IMR-90 (cell line): Measurements from ENCODE around the gene CRYBB2. TPM values are rescaled to one million over a fixed set of nuclear protein-coding genes. Genes with fewer than 3 reads are reported as not detected.

ENCODE experiments used
- ATAC-seq: fragments of 200-7000 bp; cut with Tn5 transposase; 2 replicates; pipeline ENCODE4 v1.9.1; 2020; ENCODE audit warnings: low read depth, mild to moderate bottlenecking, moderate library complexity
- BruUV-seq: library from RNA; stranded (reverse); fragments of 400-500 nt; replicated peaks from 2 replicates; lab custom pipeline; 2021; lab: Mats Ljungman, UMichigan
- CTCF ChIA-PET: fragments of 300-600 bp; formaldehyde crosslinking; extraction: SDS; loops from one replicate; lab custom pipeline; 2021; ENCODE audit warnings: antibody characterized with exemption; lab: Yijun Ruan, JAX
- POLR2A ChIA-PET: fragments of 300-600 bp; sonication (Branson Sonifier 250); formaldehyde crosslinking; loops from one replicate; lab custom pipeline; 2022; ENCODE audit warnings: antibody characterized with exemption; ENCODE audit not compliant: unreplicated experiment; lab: Charles Lee
- DNase-seq: peaks from one replicate; pipeline ENCODE4 v3.0.0; 2013
- H2AFZ ChIP-seq: replicated peaks from 2 replicates; pipeline ENCODE3; 2013; ENCODE audit warnings: low read length, mild to moderate bottlenecking; ENCODE audit not compliant: poor library complexity
- H2AK5ac ChIP-seq: 2 replicates; pipeline ENCODE4 v1.6.1; 2013; ENCODE audit warnings: low read depth, low read length, inconsistent platforms
- H2AK9ac ChIP-seq: replicated peaks from 2 replicates; pipeline ENCODE3; 2013; ENCODE audit warnings: mild to moderate bottlenecking, low read depth, low read length, moderate library complexity; ENCODE audit not compliant: poor library complexity
- H2BK120ac ChIP-seq: 2 replicates; pipeline ENCODE4 v1.6.1; 2013; ENCODE audit warnings: low read depth, low read length, inconsistent platforms
- H2BK15ac ChIP-seq: 3 replicates; pipeline ENCODE4 v1.6.1; 2013; ENCODE audit warnings: low read depth, low read length, inconsistent platforms
- H2BK20ac ChIP-seq: 2 replicates; pipeline ENCODE4 v1.6.1; 2013; ENCODE audit warnings: low read depth, mild to moderate bottlenecking, inconsistent platforms, low read length, moderate library complexity
- H2BK5ac ChIP-seq: 2 replicates; pipeline ENCODE4 v1.6.1; 2013; ENCODE audit warnings: mild to moderate bottlenecking, low read depth, low read length, inconsistent platforms; ENCODE audit not compliant: poor library complexity, severe bottlenecking
- H3K14ac ChIP-seq: replicated peaks from 2 replicates; pipeline ENCODE4 v1.6.1; 2013; ENCODE audit warnings: low read depth, low read length, inconsistent platforms
- H3K18ac ChIP-seq: 2 replicates; pipeline ENCODE4 v1.6.1; 2013; ENCODE audit warnings: low read depth, low read length, control low read depth
- H3K23ac ChIP-seq: 2 replicates; pipeline ENCODE4 v1.6.1; 2013; ENCODE audit warnings: low read depth, low read length, inconsistent platforms
- H3K27ac ChIP-seq: 2 replicates; pipeline ENCODE4 v1.5.1; 2013; ENCODE audit warnings: mild to moderate bottlenecking, control low read depth, low read length; ENCODE audit not compliant: insufficient read depth
- H3K27me3 ChIP-seq: 2 replicates; pipeline ENCODE4 v1.6.1; 2013; ENCODE audit warnings: low read length; ENCODE audit not compliant: control insufficient read depth, insufficient read depth
- H3K36me3 ChIP-seq: 2 replicates; pipeline ENCODE4 v1.6.1; 2013; ENCODE audit warnings: low read length, mixed read lengths; ENCODE audit not compliant: control insufficient read depth, insufficient read depth
- H3K4ac ChIP-seq: 2 replicates; pipeline ENCODE4 v1.6.1; 2013; ENCODE audit warnings: low read depth, low read length, inconsistent platforms
- H3K4me1 ChIP-seq: 2 replicates; pipeline ENCODE4 v1.6.1; 2013; ENCODE audit warnings: low read length, mixed read lengths; ENCODE audit not compliant: control insufficient read depth, insufficient read depth
- H3K4me2 ChIP-seq: 2 replicates; pipeline ENCODE4 v1.6.1; 2013; ENCODE audit warnings: low read depth, mild to moderate bottlenecking, control low read depth, low read length, moderate library complexity
- H3K4me3 ChIP-seq: 2 replicates; pipeline ENCODE4 v1.5.1; 2013; ENCODE audit warnings: low read depth, mild to moderate bottlenecking, control low read depth, low read length, moderate library complexity; ENCODE audit not compliant: insufficient read depth
- H3K56ac ChIP-seq: 2 replicates; pipeline ENCODE4 v1.6.1; 2013; ENCODE audit warnings: low read length, inconsistent platforms; ENCODE audit not compliant: insufficient read depth; ENCODE audit errors: extremely low read depth
- H3K79me1 ChIP-seq, 2 experiments: 2 replicates each; pipeline ENCODE4 v1.6.1; 2013; ENCODE audit warnings: low read length in 2 of 2, inconsistent platforms in 1 of 2, low read depth in 1 of 2
- H3K9ac ChIP-seq: 2 replicates; pipeline ENCODE4 v1.6.1; 2013; ENCODE audit warnings: low read depth, low read length, control low read depth
- H3K9me1 ChIP-seq: 2 replicates; pipeline ENCODE4 v1.6.1; 2013; ENCODE audit warnings: low read length, inconsistent platforms; ENCODE audit not compliant: insufficient read depth
- H3K9me3 ChIP-seq: 2 replicates; pipeline ENCODE4 v1.6.1; 2013; ENCODE audit warnings: low read length; ENCODE audit not compliant: control insufficient read depth, insufficient read depth
- H4K20me1 ChIP-seq: 2 replicates; pipeline ENCODE4 v1.6.1; 2013; ENCODE audit warnings: low read length, inconsistent platforms; ENCODE audit not compliant: insufficient read depth
- H4K5ac ChIP-seq: 2 replicates; pipeline ENCODE4 v1.6.1; 2013; ENCODE audit warnings: mild to moderate bottlenecking, low read depth, low read length, control low read depth
- H4K8ac ChIP-seq, 2 experiments: 2 replicates each; pipeline ENCODE4 v1.6.1; 2013; ENCODE audit warnings: low read depth in 2 of 2, low read length in 2 of 2, control low read depth in 1 of 2, inconsistent platforms in 1 of 2
- H4K91ac ChIP-seq: 2 replicates; pipeline ENCODE4 v1.6.1; 2013; ENCODE audit warnings: low read depth, low read length, inconsistent platforms; ENCODE audit not compliant: insufficient read depth
- BHLHE40 ChIP-seq: fragments of 150-350 bp; IDR thresholded peaks from 2 replicates; pipeline ENCODE4 v1.6.1; 2016; ENCODE audit warnings: mild to moderate bottlenecking, low read depth, low read length
- CEBPB ChIP-seq: IDR thresholded peaks from 2 replicates; pipeline ENCODE4 v1.6.1; 2012; ENCODE audit warnings: low read depth, low read length, improper control_type of control experiment
- CHD1 ChIP-seq: IDR thresholded peaks from 2 replicates; pipeline ENCODE4 v1.6.1; 2012; ENCODE audit warnings: low read depth, low read length, improper control_type of control experiment
- ELK1 ChIP-seq: fragments of 150-350 bp; IDR thresholded peaks from 2 replicates; pipeline ENCODE4 v1.6.1; 2016; ENCODE audit warnings: low read depth, mild to moderate bottlenecking, low read length, moderate library complexity, borderline replicate concordance
- FOS ChIP-seq: fragments of 150-350 bp; IDR thresholded peaks from 2 replicates; pipeline ENCODE4 v1.6.1; 2016; ENCODE audit warnings: low read depth, low read length
- MAFK ChIP-seq: IDR thresholded peaks from 2 replicates; pipeline ENCODE4 v1.6.1; 2012; ENCODE audit warnings: low read depth, low read length, improper control_type of control experiment
- MAZ ChIP-seq: IDR thresholded peaks from 2 replicates; pipeline ENCODE4 v1.6.1; 2012; ENCODE audit warnings: low read depth, mild to moderate bottlenecking, low read length, improper control_type of control experiment, moderate library complexity, borderline replicate concordance
- MXI1 ChIP-seq: IDR thresholded peaks from 2 replicates; pipeline ENCODE4 v1.6.1; 2012; ENCODE audit warnings: low read depth, mild to moderate bottlenecking, low read length, moderate library complexity, borderline replicate concordance
- NFE2L2 ChIP-seq: fragments of 150-350 bp; IDR thresholded peaks from 2 replicates; pipeline ENCODE4 v1.6.1; 2016; ENCODE audit warnings: low read depth, mild to moderate bottlenecking, low read length
- RAD21 ChIP-seq: IDR thresholded peaks from 2 replicates; pipeline ENCODE4 v1.6.1; 2012; ENCODE audit warnings: low read length, improper control_type of control experiment
- SMC3 ChIP-seq: fragments of 150-350 bp; IDR thresholded peaks from 2 replicates; pipeline ENCODE4 v1.6.1; 2016; ENCODE audit warnings: low read depth, mild to moderate bottlenecking, antibody characterized with exemption, low read length, moderate library complexity
- USF2 ChIP-seq: fragments of 150-350 bp; IDR thresholded peaks from 2 replicates; pipeline ENCODE4 v1.6.1; 2017; ENCODE audit warnings: mild to moderate bottlenecking, antibody characterized with exemption, low read length, low read depth
- WGBS, 2 experiments: methylation state at CpG; one replicate each; pipeline versions ENCODE4 v1.1.5 to v1.1.7; 2013; ENCODE audit warnings: missing lambda C conversion rate in 2 of 2; ENCODE audit not compliant: insufficient read length in 1 of 2; ENCODE audit errors: extremely low coverage in 2 of 2; 5-methylcytosine and 5-hydroxymethylcytosine counted together
- dilution Hi-C: fragments of 300-500 bp; cut with HindIII; formaldehyde crosslinking; loops from one replicate; pipeline ENCODE4 v1.14.3; 2018; ENCODE audit warnings: low sequenced_read_pairs; ENCODE audit not compliant: unreplicated experiment
- in situ Hi-C: fragments of 300-500 bp; cut with MboI; formaldehyde crosslinking; loops from 3 replicates; pipeline ENCODE4 v1.14.3; 2019; ENCODE audit warnings: low sequenced_read_pairs, inconsistent platforms, mixed read lengths
- intact Hi-C: fragments of 100-400 bp; cut with micrococcal nuclease; formaldehyde crosslinking; loops from 2 replicates; pipeline ENCODE4 v1.10.0; 2022
- polyA plus RNA-seq, 3 experiments: library from polyadenylated mRNA; depleted of rRNA; stranded (reverse); fragments of >200 nt; gene quantifications; 2 replicates each; pipeline ENCODE4 v1.2.3, GENCODE V29; 2012; ENCODE audit warnings: low replicate concordance in 1 of 3
- total RNA-seq: library from RNA; depleted of rRNA; stranded (reverse); fragments of >200 nt; gene quantifications from 2 replicates; pipeline ENCODE4 v1.2.3, GENCODE V29; 2012

Gene CRYBB2
- total and polyA plus RNA-seq, 2 of the 4 experiments (the other 2 are of a cell fraction): not detected

GRCh38 chr22:25197340-25197739 lies 22.1 kb upstream of the CRYBB2 start:
- Histone ChIP-seq H3K4me2 (no peak overlapping the region), H3K4me1 (no peaks in the 10 kb centered on the region), H4K20me1 (no peaks in the 10 kb centered on the region), H2BK15ac (no peak overlapping the region), H4K5ac (no peak overlapping the region), H3K79me1 (no peaks in the 10 kb centered on the region), H3K14ac (no peak overlapping the region), H2BK20ac (no peak overlapping the region), H2AFZ (no peak overlapping the region), H3K9me1 (no peaks in the 10 kb centered on the region), H4K8ac (no peak overlapping the region), H3K9ac (no peak overlapping the region), H3K4me3 (no peak overlapping the region), H3K27ac (no peak overlapping the region), H3K27me3 (no peaks in the 10 kb centered on the region), H3K23ac (no peak overlapping the region), H4K91ac (no peak overlapping the region), H2AK9ac (no peak overlapping the region), H3K18ac (no peak overlapping the region), H3K56ac (no peak overlapping the region), H3K36me3 (no peaks in the 10 kb centered on the region), H2BK5ac (no peak overlapping the region), H2BK120ac (no peak overlapping the region), H3K4ac (no peak overlapping the region), H3K9me3 (no peaks in the 10 kb centered on the region), H2AK5ac (no peak overlapping the region)
- CTCF ChIA-PET: no interaction called here
- POLR2A ChIA-PET: no interaction called here
- in situ Hi-C loops (no loop called here), dilution Hi-C loops (no loop called here), intact Hi-C loops (no loop called here)
- TF ChIP-seq RAD21 (no peak), SMC3 (no peak), MXI1 (no peak), CEBPB (no peak), MAZ (no peak), FOS (no peak), CHD1 (no peak), ELK1 (no peak), MAFK (no peak), BHLHE40 (no peak), USF2 (no peak), NFE2L2 (no peak)
- no TSS peak for BruUV-seq
- no peak for DNase-seq
- 100% methylated on average over 2 of the region's 4 CpGs; no CpG with 5 or more reads in 1 of the 2 experiments for WGBS, 2 experiments
- ATAC-seq: no peak
